ENCODE results near the gene FBXL16. TPM values are rescaled to one million over a fixed set of nuclear protein-coding genes. Genes with fewer than 3 reads are reported as not detected.
A peak's percentile ranks its signal among the peaks of the same experiment; 100 is the strongest.

Gene FBXL16
- total and polyA plus RNA-seq, 2 of the 13 experiments (the other 11 are each of a cell fraction or from before 2014, with no cell fraction given): 0.22 to 2.0 TPM

DNA sequence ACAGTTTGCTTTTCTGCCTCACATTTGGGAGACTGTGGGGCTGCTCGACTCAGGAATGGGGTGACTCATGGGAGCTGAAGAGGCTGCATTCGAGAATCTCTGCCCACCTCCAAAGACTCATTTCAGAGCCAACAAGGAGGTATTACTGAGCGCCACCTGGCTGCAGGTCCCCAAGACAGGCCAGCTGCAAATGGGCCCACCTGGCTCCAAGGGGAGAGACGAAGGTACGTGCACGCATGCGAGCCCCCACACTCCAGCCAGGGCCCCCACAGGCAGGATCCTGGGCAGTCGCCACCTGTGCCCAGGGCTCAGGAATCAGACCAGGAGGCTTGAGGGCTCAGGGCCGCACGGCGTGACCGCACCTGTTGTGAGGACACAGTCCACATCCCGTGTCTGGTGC lies 27.3 kb upstream of the FBXL16 start:
- BruUV-seq (replicated peaks): no TSS peak

DNA sequence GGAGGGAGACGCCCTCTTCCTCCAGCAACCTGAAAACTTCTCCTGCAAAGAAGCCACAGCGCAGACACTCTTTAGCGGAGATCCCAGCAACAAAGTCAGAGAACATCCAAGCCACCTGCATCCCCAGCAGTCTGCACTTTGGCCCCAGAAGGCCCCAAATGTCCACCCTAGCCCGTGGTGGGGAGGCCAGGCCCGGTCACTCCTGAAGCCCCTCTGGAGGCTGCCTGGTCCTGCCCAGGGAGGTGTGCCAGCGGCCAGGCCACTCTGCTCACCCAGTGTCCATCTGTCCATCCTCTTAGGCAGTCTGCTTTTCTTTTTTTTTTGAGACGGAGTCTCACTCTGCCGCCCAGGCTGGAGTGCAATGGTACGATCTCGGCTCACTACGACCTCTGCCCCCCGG lies 26.7 kb upstream of the FBXL16 start:
- Histone ChIP-seq H3K4me1 (ENCODE audit: insufficient read depth, low read length) (peaks cover 4% of the 10 kb centered on the region), H3K79me2 (ENCODE audit: insufficient read depth, low read length) (no peaks in the 10 kb centered on the region), H4K20me1 (ENCODE audit: insufficient read depth, low read length) (0 out of 2 replicates have a peak, but pooled peaks cover 2% of the 10 kb centered on the region), H2AFZ (ENCODE audit: low read length) (no peak overlapping the region), H3K27ac (ENCODE audit: extremely low read length, insufficient read depth, low read length) (no peak overlapping the region), H3K4me3 (replicated peaks in 1 of 3; ENCODE audit: insufficient read depth in 1 of 3, low read depth in 2 of 3, low read length in 3 of 3) (no peak overlapping the region), H3K9me3 (ENCODE audit: low read length) (no peaks in the 10 kb centered on the region), H3K4me2 (ENCODE audit: low read depth, low read length) (no peak overlapping the region), H3K27me3 (ENCODE audit: control insufficient read depth in 1 of 2, insufficient read depth in 2 of 2, low read length in 2 of 2) (no peaks in the 10 kb centered on the region), H3K36me3 (replicated peaks in 1 of 2; ENCODE audit: control insufficient read depth in 1 of 2, insufficient read depth in 2 of 2, low read length in 2 of 2) (peaks cover 3 to 22% of the 10 kb centered on the region in 2 experiments; a peak in 2 of 5 replicates), H3K9ac (ENCODE audit: insufficient read depth, low read depth, low read length) (no peak overlapping the region)
- in situ Hi-C loops (cut with HindIII; ENCODE audit: extremely low pct_ligation_motif_present, low pct_unique_long_range_greater_than_20kb) (no loop called here), intact Hi-C loops (cut with micrococcal nuclease; ENCODE audit: unreplicated experiment) (no loop called here)
- CTCF ChIA-PET (ENCODE audit: low intra/inter-chr PET ratio, low total read pairs): interaction anchor here (2.7 kb wide), 1 partner anchor 20 kb away, joined by 19 read pairs; no protein-coding TSS in a partner anchor
- POLR2A ChIA-PET: interaction anchor here (1.2 to 2.2 kb wide), 2 partner anchors 11 to 20 kb away, joined by 3 to 7 read pairs; partner anchors contain the start of gene ANTKMT
- WGBS (ENCODE audit: low lambda C conversion rate): 95% methylated on average over 11 of the region's 12 CpGs
- ATAC-seq (no peak), DNase-seq (ENCODE audit: low spot score) (no peak), FAIRE-seq (no peak)
- BruUV-seq (replicated peaks): no TSS peak
- TF ChIP-seq ATM (IDR thresholded peaks at IDR 0.05; ENCODE audit: borderline replicate concordance) (no peak), KLF16 (CRISPR knock-in tag; IDR thresholded peaks at IDR 0.05) (no peak), ATF1 (CRISPR knock-in tag; IDR thresholded peaks at IDR 0.05) (no peak), ZNF747 (CRISPR knock-in tag; IDR thresholded peaks at IDR 0.05; ENCODE audit: borderline replicate concordance) (no peak), LCORL (IDR thresholded peaks at IDR 0.05) (no peak), LCORL (CRISPR knock-in tag; IDR thresholded peaks at IDR 0.05) (no peak), TGIF2 (CRISPR knock-in tag; IDR thresholded peaks at IDR 0.05) (no peak), ZMYM3 (CRISPR knock-in tag; IDR thresholded peaks at IDR 0.05) (no peak), RORA (CRISPR knock-in tag; IDR thresholded peaks at IDR 0.05) (no peak)
- TF ChIP-seq, protein P1, sequence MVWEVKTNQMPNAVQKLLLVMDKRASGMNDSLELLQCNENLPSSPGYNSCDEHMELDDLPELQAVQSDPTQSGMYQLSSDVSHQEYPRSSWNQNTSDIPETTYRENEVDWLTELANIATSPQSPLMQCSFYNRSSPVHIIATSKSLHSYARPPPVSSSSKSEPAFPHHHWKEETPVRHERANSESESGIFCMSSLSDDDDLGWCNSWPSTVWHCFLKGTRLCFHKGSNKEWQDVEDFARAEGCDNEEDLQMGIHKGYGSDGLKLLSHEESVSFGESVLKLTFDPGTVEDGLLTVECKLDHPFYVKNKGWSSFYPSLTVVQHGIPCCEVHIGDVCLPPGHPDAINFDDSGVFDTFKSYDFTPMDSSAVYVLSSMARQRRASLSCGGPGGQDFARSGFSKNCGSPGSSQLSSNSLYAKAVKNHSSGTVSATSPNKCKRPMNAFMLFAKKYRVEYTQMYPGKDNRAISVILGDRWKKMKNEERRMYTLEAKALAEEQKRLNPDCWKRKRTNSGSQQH (CRISPR knock-in tag; IDR thresholded peaks at IDR 0.05; ENCODE audit: low read depth): no peak
- TF ChIP-seq, protein P2, sequence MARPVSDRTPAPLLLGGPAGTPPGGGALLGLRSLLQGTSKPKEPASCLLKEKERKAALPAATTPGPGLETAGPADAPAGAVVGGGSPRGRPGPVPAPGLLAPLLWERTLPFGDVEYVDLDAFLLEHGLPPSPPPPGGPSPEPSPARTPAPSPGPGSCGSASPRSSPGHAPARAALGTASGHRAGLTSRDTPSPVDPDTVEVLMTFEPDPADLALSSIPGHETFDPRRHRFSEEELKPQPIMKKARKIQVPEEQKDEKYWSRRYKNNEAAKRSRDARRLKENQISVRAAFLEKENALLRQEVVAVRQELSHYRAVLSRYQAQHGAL (CRISPR knock-in tag; IDR thresholded peaks at IDR 0.05; ENCODE audit: not compliant biosample characterization): no peak

More for the DNA sequence above, 27.3 kb upstream of the FBXL16 start:
- Histone ChIP-seq H3K79me2 (ENCODE audit: insufficient read depth, low read length) (no peaks in the 10 kb centered on the region), H3K4me1 (ENCODE audit: insufficient read depth, low read length) (no peaks in the 10 kb centered on the region), H3K9me3 (ENCODE audit: low read length) (no peaks in the 10 kb centered on the region), H4K20me1 (ENCODE audit: insufficient read depth, low read length) (0 out of 2 replicates have a peak, but pooled peaks cover 2% of the 10 kb centered on the region), H3K4me2 (ENCODE audit: low read depth, low read length) (no peak overlapping the region), H3K4me3 (replicated peaks in 1 of 3; ENCODE audit: insufficient read depth in 1 of 3, low read depth in 2 of 3, low read length in 3 of 3) (no peak overlapping the region), H3K36me3 (replicated peaks in 1 of 2; ENCODE audit: control insufficient read depth in 1 of 2, insufficient read depth in 2 of 2, low read length in 2 of 2) (peaks cover 3 to 25% of the 10 kb centered on the region in 2 experiments; a peak in 2 of 5 replicates), H3K9ac (ENCODE audit: insufficient read depth, low read depth, low read length) (no peak overlapping the region), H3K27me3 (ENCODE audit: control insufficient read depth in 1 of 2, insufficient read depth in 2 of 2, low read length in 2 of 2) (no peaks in the 10 kb centered on the region), H2AFZ (ENCODE audit: low read length) (no peak overlapping the region), H3K27ac (ENCODE audit: extremely low read length, insufficient read depth, low read length) (no peak overlapping the region)
- ATAC-seq (no peak), DNase-seq (ENCODE audit: low spot score) (no peak), FAIRE-seq (no peak)
- 89% methylated on average over 6 of the region's 13 CpGs for WGBS (ENCODE audit: low lambda C conversion rate)
- TF ChIP-seq ONECUT2 (CRISPR knock-in tag; IDR thresholded peaks at IDR 0.05) (no peak), RAD21 (CRISPR knock-in tag; IDR thresholded peaks at IDR 0.05) (0 out of 2 replicates have a peak, but pooled peaks have one; percentile 12)
- TF ChIP-seq, protein P3, sequence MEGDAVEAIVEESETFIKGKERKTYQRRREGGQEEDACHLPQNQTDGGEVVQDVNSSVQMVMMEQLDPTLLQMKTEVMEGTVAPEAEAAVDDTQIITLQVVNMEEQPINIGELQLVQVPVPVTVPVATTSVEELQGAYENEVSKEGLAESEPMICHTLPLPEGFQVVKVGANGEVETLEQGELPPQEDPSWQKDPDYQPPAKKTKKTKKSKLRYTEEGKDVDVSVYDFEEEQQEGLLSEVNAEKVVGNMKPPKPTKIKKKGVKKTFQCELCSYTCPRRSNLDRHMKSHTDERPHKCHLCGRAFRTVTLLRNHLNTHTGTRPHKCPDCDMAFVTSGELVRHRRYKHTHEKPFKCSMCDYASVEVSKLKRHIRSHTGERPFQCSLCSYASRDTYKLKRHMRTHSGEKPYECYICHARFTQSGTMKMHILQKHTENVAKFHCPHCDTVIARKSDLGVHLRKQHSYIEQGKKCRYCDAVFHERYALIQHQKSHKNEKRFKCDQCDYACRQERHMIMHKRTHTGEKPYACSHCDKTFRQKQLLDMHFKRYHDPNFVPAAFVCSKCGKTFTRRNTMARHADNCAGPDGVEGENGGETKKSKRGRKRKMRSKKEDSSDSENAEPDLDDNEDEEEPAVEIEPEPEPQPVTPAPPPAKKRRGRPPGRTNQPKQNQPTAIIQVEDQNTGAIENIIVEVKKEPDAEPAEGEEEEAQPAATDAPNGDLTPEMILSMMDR (CRISPR knock-in tag; IDR thresholded peaks at IDR 0.05): peak; percentile 42
- in situ Hi-C loops (cut with HindIII; ENCODE audit: extremely low pct_ligation_motif_present, low pct_unique_long_range_greater_than_20kb) (no loop called here), intact Hi-C loops (cut with micrococcal nuclease; ENCODE audit: unreplicated experiment) (no loop called here)
- ChIA-PET POLR2A (interaction anchor here (1.2 to 2.2 kb wide), 2 partner anchors 12 to 20 kb away, joined by 3 to 7 read pairs; partner anchors contain the start of gene ANTKMT), CTCF (ENCODE audit: low intra/inter-chr PET ratio, low total read pairs) (interaction anchor here (2.7 kb wide), 1 partner anchor 21 kb away, joined by 19 read pairs; no protein-coding TSS in a partner anchor)
